HepG2 (cell line): Measurements from ENCODE around the gene KCNMA1. TPM values are rescaled to one million over a fixed set of nuclear protein-coding genes. Genes with fewer than 3 reads are reported as not detected.

Experiments used
- ATAC-seq: fragments of 200-7000 bp; cut with Tn5 transposase; 3 replicates; pipeline ENCODE4 v1.9.1; 2020; ENCODE audit warnings: mild to moderate bottlenecking, moderate library complexity
- BruUV-seq: library from RNA; stranded (reverse); fragments of 400-500 nt; replicated peaks from 2 replicates; lab custom pipeline; 2021; lab: Mats Ljungman, UMichigan
- CTCF ChIA-PET: fragments of 300-600 bp; formaldehyde crosslinking; extraction: SDS; loops from one replicate; lab custom pipeline; 2021; ENCODE audit warnings: low total read pairs, inconsistent platforms, low intra/inter-chr PET ratio; lab: Yijun Ruan, JAX
- POLR2A ChIA-PET: fragments of 350-600 bp; sonication (Branson Sonifier 250); formaldehyde crosslinking; loops from one replicate; lab custom pipeline; 2020; ENCODE audit warnings: antibody characterized with exemption, inconsistent platforms; lab: Yijun Ruan, JAX
- DNase-seq: peaks from one replicate; pipeline ENCODE4 v3.0.0-alpha.2; 2015; ENCODE audit warnings: low spot score
- FAIRE-seq: peaks from 3 replicates; lab custom pipeline; 2011; peaks lifted over from hg19 to GRCh38; lab: Jason Lieb, UNC
- H2AFZ ChIP-seq: one replicate; pipeline ENCODE4 v1.6.1; 2011; ENCODE audit warnings: low read length, inconsistent platforms
- H3K27ac ChIP-seq: fragments of 300-600 bp; 3 replicates; pipeline ENCODE4 v1.8.0; 2011; ENCODE audit warnings: mixed run types, mild to moderate bottlenecking, mixed read lengths, low read length, inconsistent platforms; ENCODE audit not compliant: insufficient read depth; ENCODE audit errors: extremely low read length
- H3K27me3 ChIP-seq, 2 experiments: fragments of 200-600 bp in 1 of 2; 2 replicates in 1 of 2; 3 replicates in 1 of 2; pipeline versions ENCODE4 v1.6.0 to v1.8.0; 2011; ENCODE audit warnings: low read length in 2 of 2, mild to moderate bottlenecking in 2 of 2, moderate library complexity in 2 of 2, inconsistent platforms in 1 of 2; ENCODE audit not compliant: insufficient read depth in 2 of 2, control insufficient read depth in 1 of 2
- H3K36me3 ChIP-seq, 2 experiments: fragments of 200-600 bp in 1 of 2; replicated peaks in 1 of 2; 2 replicates in 1 of 2; 3 replicates in 1 of 2; pipeline versions ENCODE4 v1.5.1 to v1.8.0; 2011; ENCODE audit warnings: low read length in 2 of 2, inconsistent platforms in 1 of 2; ENCODE audit not compliant: insufficient read depth in 2 of 2, control insufficient read depth in 1 of 2
- H3K4me1 ChIP-seq: 2 replicates; pipeline ENCODE4 v1.5.1; 2012; ENCODE audit warnings: low read length, inconsistent platforms; ENCODE audit not compliant: insufficient read depth
- H3K4me2 ChIP-seq: 2 replicates; pipeline ENCODE4 v1.6.0; 2011; ENCODE audit warnings: low read depth, low read length, inconsistent platforms
- H3K4me3 ChIP-seq, 3 experiments: fragments of 200-600 bp in 1 of 3; sonication (generic), shearing (Covaris generic) in 1 of 3; replicated peaks in 1 of 3; 2 replicates each; pipeline ENCODE4 v1.5.1; 2011 to 2016; ENCODE audit warnings: low read length in 3 of 3, inconsistent platforms in 2 of 3, low read depth in 2 of 3, mild to moderate bottlenecking in 2 of 3, control low read depth in 1 of 3, mixed read lengths in 1 of 3; ENCODE audit not compliant: insufficient read depth in 1 of 3
- H3K79me2 ChIP-seq: one replicate; pipeline ENCODE4 v1.6.1; 2011; ENCODE audit warnings: low read length, inconsistent platforms; ENCODE audit not compliant: insufficient read depth
- H3K9ac ChIP-seq: 2 replicates; pipeline ENCODE4 v1.6.0; 2011; ENCODE audit warnings: mild to moderate bottlenecking, low read depth, low read length, inconsistent platforms; ENCODE audit not compliant: insufficient read depth
- H3K9me3 ChIP-seq: 2 replicates; pipeline ENCODE4 v1.5.1; 2012; ENCODE audit warnings: mild to moderate bottlenecking, low read length
- H4K20me1 ChIP-seq: 2 replicates; pipeline ENCODE4 v1.6.0; 2011; ENCODE audit warnings: inconsistent platforms, mild to moderate bottlenecking, low read length, moderate library complexity; ENCODE audit not compliant: insufficient read depth
- HNF4G ChIP-seq, 2 experiments: sonication (generic) in 1 of 2; formaldehyde crosslinking in 1 of 2; IDR thresholded peaks; 2 replicates each; pipeline versions ENCODE4 v1.4.0 to v1.6.1; 2011 to 2020; ENCODE audit warnings: borderline replicate concordance in 2 of 2, low read depth in 2 of 2, mild to moderate bottlenecking in 2 of 2, low read length in 1 of 2, missing genetic modification reagents in 1 of 2, moderate library complexity in 1 of 2
- RAD51 ChIP-seq: fragments of 450-650 bp; IDR thresholded peaks from 2 replicates; pipeline ENCODE4 v1.6.1; 2016; ENCODE audit warnings: borderline replicate concordance
- ZNF564 ChIP-seq: sonication (generic); formaldehyde crosslinking; IDR thresholded peaks from 2 replicates; pipeline ENCODE4 v1.8.1; 2023; ENCODE audit warnings: mild to moderate bottlenecking, missing genetic modification reagents
- ZSCAN12 ChIP-seq: sonication (generic); formaldehyde crosslinking; IDR thresholded peaks from 2 replicates; pipeline ENCODE4 v1.9.0; 2021; ENCODE audit warnings: mild to moderate bottlenecking, missing genetic modification reagents
- WGBS: methylation state at CpG from one replicate; pipeline ENCODE4 v1.1.6; 2017; ENCODE audit warnings: low lambda C conversion rate; 5-methylcytosine and 5-hydroxymethylcytosine counted together
- in situ Hi-C: cut with HindIII; loops from 2 replicates; pipeline ENCODE4 v1.10.0; 2017; ENCODE audit warnings: low pct_unique_long_range_greater_than_20kb; ENCODE audit not compliant: extremely low pct_ligation_motif_present
- intact Hi-C: fragments of 100-400 bp; cut with micrococcal nuclease; formaldehyde crosslinking; loops from one replicate; pipeline ENCODE4 v1.10.0; 2022; ENCODE audit not compliant: unreplicated experiment
- polyA plus RNA-seq, 8 experiments: library from polyadenylated mRNA; depleted of rRNA in 3 of 8; stranded (reverse) in 7 of 8; unstranded in 1 of 8; fragments of >200 nt; fragmentation: Illumina TruSeq in 4 of 8; extraction: Trizol in 4 of 8; gene quantifications; 2 replicates each; pipeline versions ENCODE4 v1.2.1 to v1.2.3, GENCODE V29; 2011 to 2016; ENCODE audit warnings: low read depth in 4 of 8, missing spikeins in 1 of 8, mixed read lengths in 1 of 8; ENCODE audit not compliant: insufficient read depth in 1 of 8
- total RNA-seq, 5 experiments: library from RNA; depleted of rRNA; stranded (reverse); fragments of >200 nt; fragmentation: Illumina TruSeq; extraction: Trizol; gene quantifications; 2 replicates each; pipeline ENCODE4 v1.2.3, GENCODE V29; 2016; ENCODE audit warnings: low read depth in 1 of 5
- TF ChIP-seq, protein P1 (sequence below): IDR thresholded peaks from 2 replicates; pipeline ENCODE4 v1.6.1; 2018; ENCODE audit warnings: missing genetic modification reagents, mild to moderate bottlenecking, missing compliant biosample characterization
- TF ChIP-seq, protein P2 (sequence below): sonication (generic); formaldehyde crosslinking; IDR thresholded peaks from 2 replicates; pipeline ENCODE4 v1.4.0; 2020; ENCODE audit warnings: missing genetic modification reagents, borderline replicate concordance
- TF ChIP-seq, protein P3 (sequence below): sonication (generic); formaldehyde crosslinking; IDR thresholded peaks from 2 replicates; pipeline ENCODE4 v1.4.0; 2020; ENCODE audit warnings: mild to moderate bottlenecking, missing genetic modification reagents, borderline replicate concordance
- TF ChIP-seq, protein P4 (sequence below): sonication (generic); formaldehyde crosslinking; IDR thresholded peaks from 2 replicates; pipeline ENCODE4 v1.8.1; 2022; ENCODE audit warnings: low read depth, mild to moderate bottlenecking, missing genetic modification reagents
- TF ChIP-seq, protein P5 (sequence below): fragments of 450-650 bp; IDR thresholded peaks from 2 replicates; pipeline ENCODE4 v1.6.1; 2017; ENCODE audit warnings: mild to moderate bottlenecking

KCNMA1 gene
- total and polyA plus RNA-seq, 2 of the 13 experiments (the other 11 are each of a cell fraction or from before 2014, with no cell fraction given), result 0.02 TPM; not detected in 1

DNA sequence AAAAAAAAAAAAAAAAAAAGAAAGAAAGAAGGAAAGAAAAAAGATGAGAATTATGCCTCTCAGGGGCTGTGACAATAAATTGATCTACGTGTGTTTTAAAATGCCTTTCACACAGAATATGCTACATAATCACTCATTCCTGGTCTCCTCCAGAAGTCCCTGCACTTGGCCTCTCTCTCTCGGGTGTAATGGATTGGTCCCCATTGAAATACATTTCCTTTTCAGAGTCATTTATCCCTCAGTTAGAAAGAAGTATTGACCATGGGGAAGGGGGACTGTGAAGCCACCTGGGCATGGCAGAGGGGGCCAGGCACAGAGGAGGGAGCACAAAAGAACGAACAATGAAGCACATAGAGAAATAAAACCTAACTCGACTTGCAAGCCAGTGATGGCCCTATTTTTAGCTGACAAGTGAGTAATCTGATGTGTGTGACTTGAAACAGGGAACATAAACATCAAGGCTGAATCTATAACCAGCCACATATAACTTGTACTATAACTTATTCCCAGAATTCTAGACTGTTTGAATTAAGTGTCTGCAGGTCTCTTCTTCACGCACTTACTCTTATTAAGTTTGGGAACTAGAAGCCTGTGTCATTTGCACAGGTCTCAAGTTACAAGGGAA is 490.8 kb downstream of the KCNMA1 start:
- H3K36me3 ChIP-seq, result no peaks in the 10 kb centered on the region
- no peaks in the 10 kb centered on the region for H3K9me3 ChIP-seq
- H3K27me3 ChIP-seq, result no peaks in the 10 kb centered on the region
- H3K4me2 ChIP-seq, result no peak overlapping the region
- 3% methylated on average over 5 of the region's 5 CpGs for WGBS
- H3K4me3 ChIP-seq, result no peak overlapping the region
- POLR2A ChIA-PET, result no interaction called here
- no peak overlapping the region for H2AFZ ChIP-seq
- no peak for FAIRE-seq
- no peaks in the 10 kb centered on the region for H4K20me1 ChIP-seq
- no peaks in the 10 kb centered on the region for H3K79me2 ChIP-seq
- in situ Hi-C loops (no loop called here), intact Hi-C loops (no loop called here)
- H3K4me1 ChIP-seq, result no peaks in the 10 kb centered on the region
- H3K27ac ChIP-seq, result no peak overlapping the region
- no peak for DNase-seq
- H3K9ac ChIP-seq, result no peak overlapping the region
- no peak for ATAC-seq
- CTCF ChIA-PET, result no interaction called here
- no TSS peak for BruUV-seq
- TF ChIP-seq RAD51 (no peak), ZSCAN12 (no peak), HNF4G (IDR thresholded peaks at IDR 0.05; ENCODE audit: borderline replicate concordance, low read depth, low read length) (no peak), HNF4G (CRISPR knock-in tag; IDR thresholded peaks at IDR 0.05; ENCODE audit: borderline replicate concordance, low read depth) (no peak), ZNF564 (no peak)
- TF ChIP-seq, protein P1, sequence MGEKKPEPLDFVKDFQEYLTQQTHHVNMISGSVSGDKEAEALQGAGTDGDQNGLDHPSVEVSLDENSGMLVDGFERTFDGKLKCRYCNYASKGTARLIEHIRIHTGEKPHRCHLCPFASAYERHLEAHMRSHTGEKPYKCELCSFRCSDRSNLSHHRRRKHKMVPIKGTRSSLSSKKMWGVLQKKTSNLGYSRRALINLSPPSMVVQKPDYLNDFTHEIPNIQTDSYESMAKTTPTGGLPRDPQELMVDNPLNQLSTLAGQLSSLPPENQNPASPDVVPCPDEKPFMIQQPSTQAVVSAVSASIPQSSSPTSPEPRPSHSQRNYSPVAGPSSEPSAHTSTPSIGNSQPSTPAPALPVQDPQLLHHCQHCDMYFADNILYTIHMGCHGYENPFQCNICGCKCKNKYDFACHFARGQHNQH, result no peak
- TF ChIP-seq, protein P2, sequence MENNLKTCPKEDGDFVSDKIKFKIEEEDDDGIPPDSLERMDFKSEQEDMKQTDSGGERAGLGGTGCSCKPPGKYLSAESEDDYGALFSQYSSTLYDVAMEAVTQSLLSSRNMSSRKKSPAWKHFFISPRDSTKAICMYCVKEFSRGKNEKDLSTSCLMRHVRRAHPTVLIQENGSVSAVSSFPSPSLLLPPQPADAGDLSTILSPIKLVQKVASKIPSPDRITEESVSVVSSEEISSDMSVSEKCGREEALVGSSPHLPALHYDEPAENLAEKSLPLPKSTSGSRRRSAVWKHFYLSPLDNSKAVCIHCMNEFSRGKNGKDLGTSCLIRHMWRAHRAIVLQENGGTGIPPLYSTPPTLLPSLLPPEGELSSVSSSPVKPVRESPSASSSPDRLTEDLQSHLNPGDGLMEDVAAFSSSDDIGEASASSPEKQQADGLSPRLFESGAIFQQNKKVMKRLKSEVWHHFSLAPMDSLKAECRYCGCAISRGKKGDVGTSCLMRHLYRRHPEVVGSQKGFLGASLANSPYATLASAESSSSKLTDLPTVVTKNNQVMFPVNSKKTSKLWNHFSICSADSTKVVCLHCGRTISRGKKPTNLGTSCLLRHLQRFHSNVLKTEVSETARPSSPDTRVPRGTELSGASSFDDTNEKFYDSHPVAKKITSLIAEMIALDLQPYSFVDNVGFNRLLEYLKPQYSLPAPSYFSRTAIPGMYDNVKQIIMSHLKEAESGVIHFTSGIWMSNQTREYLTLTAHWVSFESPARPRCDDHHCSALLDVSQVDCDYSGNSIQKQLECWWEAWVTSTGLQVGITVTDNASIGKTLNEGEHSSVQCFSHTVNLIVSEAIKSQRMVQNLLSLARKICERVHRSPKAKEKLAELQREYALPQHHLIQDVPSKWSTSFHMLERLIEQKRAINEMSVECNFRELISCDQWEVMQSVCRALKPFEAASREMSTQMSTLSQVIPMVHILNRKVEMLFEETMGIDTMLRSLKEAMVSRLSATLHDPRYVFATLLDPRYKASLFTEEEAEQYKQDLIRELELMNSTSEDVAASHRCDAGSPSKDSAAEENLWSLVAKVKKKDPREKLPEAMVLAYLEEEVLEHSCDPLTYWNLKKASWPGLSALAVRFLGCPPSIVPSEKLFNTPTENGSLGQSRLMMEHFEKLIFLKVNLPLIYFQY (CRISPR knock-in tag), result no peak
- TF ChIP-seq, protein P3, sequence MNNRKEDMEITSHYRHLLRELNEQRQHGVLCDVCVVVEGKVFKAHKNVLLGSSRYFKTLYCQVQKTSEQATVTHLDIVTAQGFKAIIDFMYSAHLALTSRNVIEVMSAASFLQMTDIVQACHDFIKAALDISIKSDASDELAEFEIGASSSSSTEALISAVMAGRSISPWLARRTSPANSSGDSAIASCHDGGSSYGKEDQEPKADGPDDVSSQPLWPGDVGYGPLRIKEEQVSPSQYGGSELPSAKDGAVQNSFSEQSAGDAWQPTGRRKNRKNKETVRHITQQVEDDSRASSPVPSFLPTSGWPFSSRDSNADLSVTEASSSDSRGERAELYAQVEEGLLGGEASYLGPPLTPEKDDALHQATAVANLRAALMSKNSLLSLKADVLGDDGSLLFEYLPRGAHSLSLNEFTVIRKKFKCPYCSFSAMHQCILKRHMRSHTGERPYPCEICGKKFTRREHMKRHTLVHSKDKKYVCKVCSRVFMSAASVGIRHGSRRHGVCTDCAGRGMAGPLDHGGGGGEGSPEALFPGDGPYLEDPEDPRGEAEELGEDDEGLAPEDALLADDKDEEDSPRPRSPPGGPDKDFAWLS (CRISPR knock-in tag), result no peak
- TF ChIP-seq, protein P4, sequence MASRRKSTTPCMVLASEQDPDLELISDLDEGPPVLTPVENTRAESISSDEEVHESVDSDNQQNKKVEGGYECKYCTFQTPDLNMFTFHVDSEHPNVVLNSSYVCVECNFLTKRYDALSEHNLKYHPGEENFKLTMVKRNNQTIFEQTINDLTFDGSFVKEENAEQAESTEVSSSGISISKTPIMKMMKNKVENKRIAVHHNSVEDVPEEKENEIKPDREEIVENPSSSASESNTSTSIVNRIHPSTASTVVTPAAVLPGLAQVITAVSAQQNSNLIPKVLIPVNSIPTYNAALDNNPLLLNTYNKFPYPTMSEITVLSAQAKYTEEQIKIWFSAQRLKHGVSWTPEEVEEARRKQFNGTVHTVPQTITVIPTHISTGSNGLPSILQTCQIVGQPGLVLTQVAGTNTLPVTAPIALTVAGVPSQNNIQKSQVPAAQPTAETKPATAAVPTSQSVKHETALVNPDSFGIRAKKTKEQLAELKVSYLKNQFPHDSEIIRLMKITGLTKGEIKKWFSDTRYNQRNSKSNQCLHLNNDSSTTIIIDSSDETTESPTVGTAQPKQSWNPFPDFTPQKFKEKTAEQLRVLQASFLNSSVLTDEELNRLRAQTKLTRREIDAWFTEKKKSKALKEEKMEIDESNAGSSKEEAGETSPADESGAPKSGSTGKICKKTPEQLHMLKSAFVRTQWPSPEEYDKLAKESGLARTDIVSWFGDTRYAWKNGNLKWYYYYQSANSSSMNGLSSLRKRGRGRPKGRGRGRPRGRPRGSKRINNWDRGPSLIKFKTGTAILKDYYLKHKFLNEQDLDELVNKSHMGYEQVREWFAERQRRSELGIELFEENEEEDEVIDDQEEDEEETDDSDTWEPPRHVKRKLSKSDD (CRISPR knock-in tag), result no peak
- TF ChIP-seq, protein P5, sequence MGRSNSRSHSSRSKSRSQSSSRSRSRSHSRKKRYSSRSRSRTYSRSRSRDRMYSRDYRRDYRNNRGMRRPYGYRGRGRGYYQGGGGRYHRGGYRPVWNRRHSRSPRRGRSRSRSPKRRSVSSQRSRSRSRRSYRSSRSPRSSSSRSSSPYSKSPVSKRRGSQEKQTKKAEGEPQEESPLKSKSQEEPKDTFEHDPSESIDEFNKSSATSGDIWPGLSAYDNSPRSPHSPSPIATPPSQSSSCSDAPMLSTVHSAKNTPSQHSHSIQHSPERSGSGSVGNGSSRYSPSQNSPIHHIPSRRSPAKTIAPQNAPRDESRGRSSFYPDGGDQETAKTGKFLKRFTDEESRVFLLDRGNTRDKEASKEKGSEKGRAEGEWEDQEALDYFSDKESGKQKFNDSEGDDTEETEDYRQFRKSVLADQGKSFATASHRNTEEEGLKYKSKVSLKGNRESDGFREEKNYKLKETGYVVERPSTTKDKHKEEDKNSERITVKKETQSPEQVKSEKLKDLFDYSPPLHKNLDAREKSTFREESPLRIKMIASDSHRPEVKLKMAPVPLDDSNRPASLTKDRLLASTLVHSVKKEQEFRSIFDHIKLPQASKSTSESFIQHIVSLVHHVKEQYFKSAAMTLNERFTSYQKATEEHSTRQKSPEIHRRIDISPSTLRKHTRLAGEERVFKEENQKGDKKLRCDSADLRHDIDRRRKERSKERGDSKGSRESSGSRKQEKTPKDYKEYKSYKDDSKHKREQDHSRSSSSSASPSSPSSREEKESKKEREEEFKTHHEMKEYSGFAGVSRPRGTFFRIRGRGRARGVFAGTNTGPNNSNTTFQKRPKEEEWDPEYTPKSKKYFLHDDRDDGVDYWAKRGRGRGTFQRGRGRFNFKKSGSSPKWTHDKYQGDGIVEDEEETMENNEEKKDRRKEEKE, result no peak
